ENCODE measurements around the gene ARSA. TPM values are rescaled to one million over a fixed set of nuclear protein-coding genes. Genes with fewer than 3 reads are reported as not detected.

Gene ARSA
- total and polyA plus RNA-seq, 2 of the 13 experiments (the other 11 are each of a cell fraction or from before 2014, with no cell fraction given): 9.0 to 11.5 TPM

DNA sequence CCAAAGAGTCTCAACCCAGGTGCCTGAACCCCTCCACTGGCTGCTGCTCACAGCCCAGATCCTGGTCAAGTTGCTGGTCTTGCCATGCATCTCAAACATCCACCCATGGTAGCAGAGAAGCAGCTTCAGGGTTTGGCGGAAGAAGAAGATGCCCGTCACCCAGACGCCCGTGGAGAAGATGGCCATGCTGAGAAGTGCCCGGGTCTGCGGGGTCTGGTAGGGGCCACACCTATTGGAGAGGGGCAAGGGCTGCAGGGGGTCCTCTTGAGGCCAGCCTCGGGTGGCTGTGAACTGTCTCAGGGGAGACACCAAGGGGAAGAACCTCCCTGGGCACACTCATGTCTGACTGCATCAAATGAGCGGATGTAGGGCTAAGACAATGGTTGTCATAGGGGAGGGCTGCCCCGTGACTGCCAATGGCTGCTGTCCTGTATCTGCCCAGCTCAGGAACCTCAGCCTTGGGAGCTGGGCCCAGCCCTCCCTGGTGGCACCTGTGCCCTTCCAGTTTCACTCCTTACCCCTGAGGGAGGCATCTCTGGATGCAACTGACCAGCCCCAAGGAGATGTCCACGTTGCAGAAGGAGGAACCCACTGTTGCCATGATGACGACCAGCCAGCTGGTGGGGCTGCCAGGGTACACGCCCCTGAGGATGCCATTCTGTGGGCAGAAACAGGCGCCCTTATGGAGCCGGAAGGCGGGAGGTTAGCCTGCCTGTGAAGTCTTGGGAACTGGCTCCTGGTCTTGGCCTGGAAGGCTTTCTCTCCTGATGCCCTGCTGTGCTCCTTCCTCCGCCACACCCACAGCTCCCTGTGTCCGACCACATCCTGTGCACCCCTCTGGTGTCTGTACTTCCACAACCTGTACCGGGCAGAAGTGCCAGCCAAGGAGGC is 50.9 kb downstream of the ARSA start:
- ATAC-seq (no peak), DNase-seq (ENCODE audit: low spot score) (no peak), FAIRE-seq (no peak)
- Histone ChIP-seq H4K20me1 (ENCODE audit: insufficient read depth, low read length) (no peaks in the 10 kb centered on the region), H3K27me3 (ENCODE audit: control insufficient read depth in 1 of 2, insufficient read depth in 2 of 2, low read length in 2 of 2) (no peaks in the 10 kb centered on the region), H3K4me1 (ENCODE audit: insufficient read depth, low read length) (peaks cover 12% of the 10 kb centered on the region), H3K79me2 (ENCODE audit: insufficient read depth, low read length) (no peaks in the 10 kb centered on the region), H2AFZ (ENCODE audit: low read length) (no peak overlapping the region), H3K4me3 (replicated peaks in 1 of 3; ENCODE audit: insufficient read depth in 1 of 3, low read depth in 2 of 3, low read length in 3 of 3) (no peak overlapping the region), H3K9ac (ENCODE audit: insufficient read depth, low read depth, low read length) (no peak overlapping the region), H3K4me2 (ENCODE audit: low read depth, low read length) (no peak overlapping the region), H3K36me3 (replicated peaks in 1 of 2; ENCODE audit: control insufficient read depth in 1 of 2, insufficient read depth in 2 of 2, low read length in 2 of 2) (peaks cover 0 to 5% of the 10 kb centered on the region in 2 experiments; a peak in 2 of 5 replicates), H3K27ac (ENCODE audit: extremely low read length, insufficient read depth, low read length) (no peak overlapping the region), H3K9me3 (ENCODE audit: low read length) (no peaks in the 10 kb centered on the region)
- no TSS peak for BruUV-seq (replicated peaks)
- ChIA-PET CTCF (ENCODE audit: low intra/inter-chr PET ratio, low total read pairs) (interaction anchor here (1.1 to 3.7 kb wide), 5 partner anchors 35 to 123 kb away, joined by 3 to 37 read pairs (median 7); no protein-coding TSS in a partner anchor), POLR2A (interaction anchor here (0.6 to 3.1 kb wide), 4 partner anchors 8 to 66 kb away, joined by 3 to 9 read pairs (median 5); partner anchors contain the start of genes SCO2 and SYCE3)
- 91% methylated on average over 11 of the region's 18 CpGs for WGBS (ENCODE audit: low lambda C conversion rate)
- intact Hi-C loops (cut with micrococcal nuclease; ENCODE audit: unreplicated experiment) (loop anchor here (1.0 kb wide), 2 partner anchors 43 to 114 kb away; no protein-coding TSS in a partner anchor), in situ Hi-C loops (cut with HindIII; ENCODE audit: extremely low pct_ligation_motif_present, low pct_unique_long_range_greater_than_20kb) (loop anchor here (5.0 kb wide), 1 partner anchor 35 kb away; no protein-coding TSS in a partner anchor)
- TF ChIP-seq, protein P1, sequence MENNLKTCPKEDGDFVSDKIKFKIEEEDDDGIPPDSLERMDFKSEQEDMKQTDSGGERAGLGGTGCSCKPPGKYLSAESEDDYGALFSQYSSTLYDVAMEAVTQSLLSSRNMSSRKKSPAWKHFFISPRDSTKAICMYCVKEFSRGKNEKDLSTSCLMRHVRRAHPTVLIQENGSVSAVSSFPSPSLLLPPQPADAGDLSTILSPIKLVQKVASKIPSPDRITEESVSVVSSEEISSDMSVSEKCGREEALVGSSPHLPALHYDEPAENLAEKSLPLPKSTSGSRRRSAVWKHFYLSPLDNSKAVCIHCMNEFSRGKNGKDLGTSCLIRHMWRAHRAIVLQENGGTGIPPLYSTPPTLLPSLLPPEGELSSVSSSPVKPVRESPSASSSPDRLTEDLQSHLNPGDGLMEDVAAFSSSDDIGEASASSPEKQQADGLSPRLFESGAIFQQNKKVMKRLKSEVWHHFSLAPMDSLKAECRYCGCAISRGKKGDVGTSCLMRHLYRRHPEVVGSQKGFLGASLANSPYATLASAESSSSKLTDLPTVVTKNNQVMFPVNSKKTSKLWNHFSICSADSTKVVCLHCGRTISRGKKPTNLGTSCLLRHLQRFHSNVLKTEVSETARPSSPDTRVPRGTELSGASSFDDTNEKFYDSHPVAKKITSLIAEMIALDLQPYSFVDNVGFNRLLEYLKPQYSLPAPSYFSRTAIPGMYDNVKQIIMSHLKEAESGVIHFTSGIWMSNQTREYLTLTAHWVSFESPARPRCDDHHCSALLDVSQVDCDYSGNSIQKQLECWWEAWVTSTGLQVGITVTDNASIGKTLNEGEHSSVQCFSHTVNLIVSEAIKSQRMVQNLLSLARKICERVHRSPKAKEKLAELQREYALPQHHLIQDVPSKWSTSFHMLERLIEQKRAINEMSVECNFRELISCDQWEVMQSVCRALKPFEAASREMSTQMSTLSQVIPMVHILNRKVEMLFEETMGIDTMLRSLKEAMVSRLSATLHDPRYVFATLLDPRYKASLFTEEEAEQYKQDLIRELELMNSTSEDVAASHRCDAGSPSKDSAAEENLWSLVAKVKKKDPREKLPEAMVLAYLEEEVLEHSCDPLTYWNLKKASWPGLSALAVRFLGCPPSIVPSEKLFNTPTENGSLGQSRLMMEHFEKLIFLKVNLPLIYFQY (CRISPR knock-in tag; IDR thresholded peaks at IDR 0.05; ENCODE audit: borderline replicate concordance): no peak
- TF ChIP-seq ETS1 (CRISPR knock-in tag; IDR thresholded peaks at IDR 0.05) (no peak), ZMYM2 (CRISPR knock-in tag; IDR thresholded peaks at IDR 0.05) (no peak), CSRNP1 (CRISPR knock-in tag; IDR thresholded peaks at IDR 0.05) (no peak), ARHGAP35 (CRISPR knock-in tag; IDR thresholded peaks at IDR 0.05; ENCODE audit: borderline replicate concordance) (no peak), REXO4 (CRISPR knock-in tag; IDR thresholded peaks at IDR 0.05; ENCODE audit: borderline replicate concordance) (no peak), ZNF558 (CRISPR knock-in tag; IDR thresholded peaks at IDR 0.05; ENCODE audit: borderline replicate concordance) (no peak), TERF1 (CRISPR knock-in tag; IDR thresholded peaks at IDR 0.05) (no peak), E2F2 (CRISPR knock-in tag; IDR thresholded peaks at IDR 0.05; ENCODE audit: borderline replicate concordance) (no peak), BHLHE40 (IDR thresholded peaks at IDR 0.05; ENCODE audit: low read length) (no peak), CENPT (CRISPR knock-in tag; IDR thresholded peaks at IDR 0.05; ENCODE audit: low read depth) (no peak)

Data from HepG2 (cell line).